ENCODE results near the gene KCNT1.

KCNT1 gene

DNA sequence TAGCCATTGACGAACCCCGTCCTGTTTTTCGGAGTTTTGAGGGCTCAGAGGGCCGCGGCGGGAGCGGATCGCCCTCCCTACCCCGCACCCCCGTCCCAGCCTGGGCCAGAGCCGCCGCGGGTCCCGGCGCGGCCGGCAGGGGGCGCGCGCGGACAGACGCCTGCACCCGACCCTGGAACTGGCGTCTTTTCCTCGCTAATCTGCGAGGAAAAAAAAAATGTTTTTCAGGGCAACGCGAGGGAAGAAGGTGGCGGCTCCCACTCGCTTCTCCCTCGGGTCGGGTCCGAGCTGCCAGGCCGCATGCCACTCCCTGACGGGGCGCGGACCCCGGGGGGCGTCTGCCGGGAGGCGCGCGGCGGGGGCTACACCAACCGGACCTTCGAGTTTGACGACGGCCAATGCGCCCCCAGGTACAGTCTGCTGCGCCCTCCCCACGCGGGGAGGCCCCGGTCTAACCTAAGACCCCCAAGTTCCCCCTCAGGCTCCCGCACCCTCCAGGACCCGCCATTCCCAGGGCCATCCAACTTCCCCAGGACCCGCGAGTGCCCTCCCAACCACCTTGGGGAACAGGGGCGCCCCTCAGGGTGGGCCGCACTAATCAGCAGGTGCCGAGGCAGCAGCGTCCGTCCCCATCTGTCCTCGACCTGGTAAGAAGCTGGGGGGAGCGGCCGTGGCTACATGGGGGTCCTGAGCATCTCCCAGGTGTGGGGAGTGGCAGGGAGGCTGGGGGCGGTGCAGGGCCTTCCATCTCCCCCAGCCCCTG, at the start of gene KCNT1:
Gene KCNT1, plus strand, starts transcription at position 227 of the 763 bp plus-strand sequence. Its CDS starts 74 bp downstream, at position 301.
- no peak within 1 kb of the TSS for H3K9ac ChIP-seq (ENCODE audit: low read length in 2 of 2)
- peaks cover 33 to 47% of the 10 kb centered on the region in 2 donors for H3K27me3 ChIP-seq (ENCODE audit: control insufficient read depth in 1 of 2, insufficient read depth in 2 of 2, low read length in 2 of 2)
- no peaks in the 10 kb centered on the region for H3K9me3 ChIP-seq (ENCODE audit: control insufficient read depth in 2 of 2, low read length in 2 of 2)
- H3K4me3 ChIP-seq (ENCODE audit: low read length in 2 of 2), result peak within 1 kb of the TSS; percentile 19 to 55
- H3K4me1 ChIP-seq (ENCODE audit: control insufficient read depth, insufficient read depth, low read length), result peaks cover 7% of the 10 kb centered on the region
- no peaks in the 10 kb centered on the region for H3K36me3 ChIP-seq (ENCODE audit: control insufficient read depth in 2 of 2, insufficient read depth in 2 of 2, low read length in 2 of 2)
- no peak within 1 kb of the TSS for H3K27ac ChIP-seq (ENCODE audit: low read length)

DNA sequence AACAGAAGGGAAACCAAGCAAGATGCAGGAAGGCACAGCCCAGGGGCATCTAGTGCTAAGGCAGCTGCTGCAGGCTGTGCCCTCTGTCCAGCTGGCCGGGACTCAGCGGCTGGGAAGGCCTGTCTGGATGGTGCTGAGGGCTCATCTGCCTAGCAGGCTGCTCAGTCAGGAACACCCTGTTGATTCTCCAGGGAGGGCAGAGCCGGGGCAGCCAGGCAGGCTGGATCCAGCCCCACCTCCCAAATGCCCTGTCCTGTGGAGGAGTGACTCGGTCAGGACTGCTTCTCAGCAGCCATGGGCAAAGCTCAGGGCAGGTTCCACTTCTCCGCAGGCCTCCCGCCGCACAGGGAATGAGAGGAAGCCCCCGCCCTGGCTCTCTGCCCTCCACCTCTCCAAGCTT, 46.7 kb upstream of the KCNT1 start:
- no peak overlapping the region for H3K4me3 ChIP-seq (ENCODE audit: low read length in 2 of 2)
- no peak overlapping the region for H3K9ac ChIP-seq (ENCODE audit: low read length in 2 of 2)
- H3K9me3 ChIP-seq (ENCODE audit: control insufficient read depth in 2 of 2, low read length in 2 of 2), result no peaks in the 10 kb centered on the region
- no peaks in the 10 kb centered on the region for H3K36me3 ChIP-seq (ENCODE audit: control insufficient read depth in 2 of 2, insufficient read depth in 2 of 2, low read length in 2 of 2)
- no peaks in the 10 kb centered on the region for H3K4me1 ChIP-seq (ENCODE audit: control insufficient read depth, insufficient read depth, low read length)
- H3K27me3 ChIP-seq (ENCODE audit: control insufficient read depth in 1 of 2, insufficient read depth in 2 of 2, low read length in 2 of 2), result peaks cover 0 to 6% of the 10 kb centered on the region in 2 donors
- H3K27ac ChIP-seq (ENCODE audit: low read length), result no peak overlapping the region

DNA sequence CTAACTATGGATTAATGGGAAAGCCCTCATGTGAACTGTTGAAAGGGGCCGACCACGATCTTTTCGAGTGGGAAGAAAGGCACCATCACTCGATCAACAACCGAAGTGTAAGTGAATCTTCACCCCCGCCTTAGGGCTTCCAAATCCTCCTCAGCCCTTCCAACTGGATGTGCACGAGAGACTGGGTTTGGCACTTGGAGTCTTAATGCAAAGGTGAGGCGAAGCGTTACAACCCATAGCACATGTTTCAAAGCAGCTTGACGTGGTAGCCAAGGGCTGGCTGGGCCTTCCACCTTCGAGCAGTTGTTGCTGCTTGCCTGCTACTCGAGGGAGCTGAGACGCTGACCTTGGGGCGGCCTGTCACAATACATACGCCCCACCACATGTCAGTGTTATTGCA, 44.6 kb upstream of the KCNT1 start:
- Histone ChIP-seq H3K27ac (ENCODE audit: low read length) (no peak overlapping the region), H3K4me3 (ENCODE audit: low read length in 2 of 2) (no peak overlapping the region), H3K9ac (ENCODE audit: low read length in 2 of 2) (no peak overlapping the region), H3K36me3 (ENCODE audit: control insufficient read depth in 2 of 2, insufficient read depth in 2 of 2, low read length in 2 of 2) (no peaks in the 10 kb centered on the region), H3K9me3 (ENCODE audit: control insufficient read depth in 2 of 2, low read length in 2 of 2) (no peaks in the 10 kb centered on the region), H3K27me3 (ENCODE audit: control insufficient read depth in 1 of 2, insufficient read depth in 2 of 2, low read length in 2 of 2) (peaks cover 0 to 6% of the 10 kb centered on the region in 2 donors), H3K4me1 (ENCODE audit: control insufficient read depth, insufficient read depth, low read length) (no peaks in the 10 kb centered on the region)

DNA sequence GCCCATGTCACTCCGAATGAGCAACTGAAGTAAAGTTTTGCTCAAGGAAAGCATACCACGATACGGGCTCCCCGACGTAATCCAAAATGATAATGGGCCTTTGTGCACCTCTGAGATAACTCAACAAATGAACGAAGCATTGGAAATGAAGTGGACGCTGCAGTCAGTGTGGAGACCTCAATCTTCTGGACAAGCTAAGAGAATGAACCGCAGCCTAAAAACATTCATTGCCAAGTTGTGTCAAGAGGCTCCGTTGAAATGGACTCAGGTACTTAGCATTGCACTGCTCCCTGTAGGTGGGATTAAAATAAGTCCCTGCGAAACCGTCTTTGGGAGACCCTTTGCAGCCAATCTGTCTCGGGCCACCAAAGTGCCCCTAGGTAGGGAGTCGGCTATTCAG, 42.7 kb upstream of the KCNT1 start:
- no peak overlapping the region for H3K27ac ChIP-seq (ENCODE audit: low read length)
- H3K9me3 ChIP-seq (ENCODE audit: control insufficient read depth in 2 of 2, low read length in 2 of 2), result no peaks in the 10 kb centered on the region
- no peak overlapping the region for H3K9ac ChIP-seq (ENCODE audit: low read length in 2 of 2)
- no peaks in the 10 kb centered on the region for H3K4me1 ChIP-seq (ENCODE audit: control insufficient read depth, insufficient read depth, low read length)
- H3K27me3 ChIP-seq (ENCODE audit: control insufficient read depth in 1 of 2, insufficient read depth in 2 of 2, low read length in 2 of 2), result peaks cover 0 to 7% of the 10 kb centered on the region in 2 donors
- no peak overlapping the region for H3K4me3 ChIP-seq (ENCODE audit: low read length in 2 of 2)
- no peaks in the 10 kb centered on the region for H3K36me3 ChIP-seq (ENCODE audit: control insufficient read depth in 2 of 2, insufficient read depth in 2 of 2, low read length in 2 of 2)

DNA sequence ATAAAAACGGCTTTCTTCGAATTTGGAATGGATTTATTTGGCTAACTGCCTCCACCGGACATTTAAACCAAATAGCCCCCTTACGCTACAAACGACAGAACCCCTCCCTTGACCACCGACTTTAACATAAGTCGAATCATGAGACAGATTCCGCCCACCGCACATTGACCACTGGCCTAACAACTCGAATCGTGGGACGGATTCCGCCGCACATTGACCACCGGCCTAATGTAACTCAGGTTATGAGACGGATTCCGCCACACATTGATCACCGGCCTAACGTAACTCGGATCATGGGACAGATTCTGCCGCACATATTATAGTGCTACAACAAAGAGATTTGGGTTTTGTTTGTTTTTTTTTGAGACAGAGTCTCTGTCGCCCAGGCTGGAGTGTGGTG, 41.6 kb upstream of the KCNT1 start:
- Histone ChIP-seq H3K36me3 (ENCODE audit: control insufficient read depth in 2 of 2, insufficient read depth in 2 of 2, low read length in 2 of 2) (no peaks in the 10 kb centered on the region), H3K4me3 (ENCODE audit: low read length in 2 of 2) (no peak overlapping the region), H3K27ac (ENCODE audit: low read length) (no peak overlapping the region), H3K9ac (ENCODE audit: low read length in 2 of 2) (no peak overlapping the region), H3K4me1 (ENCODE audit: control insufficient read depth, insufficient read depth, low read length) (no peaks in the 10 kb centered on the region), H3K9me3 (ENCODE audit: control insufficient read depth in 2 of 2, low read length in 2 of 2) (no peaks in the 10 kb centered on the region), H3K27me3 (ENCODE audit: control insufficient read depth in 1 of 2, insufficient read depth in 2 of 2, low read length in 2 of 2) (peaks cover 0 to 6% of the 10 kb centered on the region in 2 donors)

DNA sequence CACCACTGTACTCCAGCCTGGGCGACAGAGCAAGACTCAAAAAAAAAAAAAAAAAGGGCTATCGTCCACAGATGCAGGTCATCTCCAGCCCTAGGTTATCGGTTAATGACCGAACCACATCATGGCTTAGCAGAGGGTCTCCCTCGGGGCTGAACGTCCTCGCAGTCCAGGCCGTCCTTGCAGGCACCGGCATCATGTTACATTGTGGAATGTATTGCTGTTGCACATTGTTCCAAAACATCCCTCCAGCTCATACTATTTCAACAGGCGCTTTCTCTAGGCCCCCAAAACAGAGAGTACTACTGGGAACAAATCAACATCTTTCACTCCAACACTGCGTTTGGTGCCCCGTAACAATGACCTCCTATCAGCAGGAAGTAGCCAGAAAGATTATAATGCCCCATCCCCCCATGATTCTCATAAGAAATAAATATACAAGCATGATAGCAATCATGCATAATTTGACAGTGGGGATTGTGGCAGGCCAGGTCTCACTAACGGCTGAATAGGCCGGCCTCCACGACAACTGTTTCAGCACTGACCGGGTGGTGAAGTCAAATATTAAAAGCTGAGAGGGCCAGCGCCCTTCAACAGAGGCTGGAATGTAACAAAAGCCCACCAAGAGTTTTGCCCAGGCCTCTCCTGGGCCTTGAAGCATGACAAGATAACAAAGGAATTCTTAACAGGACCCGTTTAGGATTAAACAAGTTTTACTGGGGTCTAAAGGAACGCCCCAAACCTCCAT, 40.0 kb upstream of the KCNT1 start:
- H3K27me3 ChIP-seq (ENCODE audit: control insufficient read depth in 1 of 2, insufficient read depth in 2 of 2, low read length in 2 of 2), result peaks cover 0 to 5% of the 10 kb centered on the region in 2 donors
- H3K27ac ChIP-seq (ENCODE audit: low read length), result no peak overlapping the region
- H3K4me3 ChIP-seq (ENCODE audit: low read length in 2 of 2), result no peak overlapping the region
- no peaks in the 10 kb centered on the region for H3K4me1 ChIP-seq (ENCODE audit: control insufficient read depth, insufficient read depth, low read length)
- no peak overlapping the region for H3K9ac ChIP-seq (ENCODE audit: low read length in 2 of 2)
- no peaks in the 10 kb centered on the region for H3K9me3 ChIP-seq (ENCODE audit: control insufficient read depth in 2 of 2, low read length in 2 of 2)
- no peaks in the 10 kb centered on the region for H3K36me3 ChIP-seq (ENCODE audit: control insufficient read depth in 2 of 2, insufficient read depth in 2 of 2, low read length in 2 of 2)

DNA sequence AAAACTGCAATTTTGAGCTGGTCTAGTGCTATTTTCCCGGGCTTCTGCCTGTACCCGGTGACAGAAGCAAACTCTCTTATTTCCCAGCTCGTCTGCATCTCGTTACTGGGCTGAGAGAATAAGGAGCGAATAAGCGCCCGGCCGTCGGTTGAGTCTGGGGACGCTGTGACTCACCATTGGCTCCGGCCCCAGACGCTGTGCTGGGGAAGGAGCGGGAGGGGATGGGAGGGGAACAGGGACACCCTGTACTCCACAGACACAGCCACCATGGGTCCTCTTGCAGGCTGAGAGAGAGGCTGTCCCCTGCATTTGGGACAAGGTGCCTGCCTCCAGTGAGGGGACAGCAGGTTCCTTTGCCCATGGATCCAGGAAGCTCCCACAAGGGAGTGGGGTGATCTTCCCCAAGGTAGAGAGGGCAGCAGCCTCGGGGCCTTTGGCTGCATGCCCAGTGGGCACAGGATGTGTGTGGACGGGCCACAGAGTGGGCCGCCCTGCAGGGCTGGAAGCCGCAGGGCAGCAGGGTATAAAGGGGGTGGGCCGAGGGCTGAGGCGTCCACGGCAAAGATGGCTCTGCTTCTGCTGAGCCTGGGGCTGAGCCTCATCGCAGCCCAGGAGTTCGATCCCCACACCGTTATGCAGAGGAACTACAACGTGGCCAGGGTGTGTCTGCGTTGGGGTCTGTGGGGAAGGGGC, 39.1 kb upstream of the KCNT1 start, which contains the start of gene LCN9:
Gene LCN9, plus strand, starts transcription at position 552 of the 693 bp plus-strand sequence. Its CDS starts 13 bp downstream, at position 565.
- Histone ChIP-seq H3K9ac (ENCODE audit: low read length in 2 of 2) (no peak within 1 kb of the TSS), H3K9me3 (ENCODE audit: control insufficient read depth in 2 of 2, low read length in 2 of 2) (no peaks in the 10 kb centered on the region), H3K4me3 (ENCODE audit: low read length in 2 of 2) (no peak within 1 kb of the TSS), H3K36me3 (ENCODE audit: control insufficient read depth in 2 of 2, insufficient read depth in 2 of 2, low read length in 2 of 2) (no peaks in the 10 kb centered on the region), H3K27ac (ENCODE audit: low read length) (no peak within 1 kb of the TSS), H3K27me3 (ENCODE audit: control insufficient read depth in 1 of 2, insufficient read depth in 2 of 2, low read length in 2 of 2) (peaks cover 0 to 4% of the 10 kb centered on the region in 2 donors), H3K4me1 (ENCODE audit: control insufficient read depth, insufficient read depth, low read length) (no peaks in the 10 kb centered on the region)

DNA sequence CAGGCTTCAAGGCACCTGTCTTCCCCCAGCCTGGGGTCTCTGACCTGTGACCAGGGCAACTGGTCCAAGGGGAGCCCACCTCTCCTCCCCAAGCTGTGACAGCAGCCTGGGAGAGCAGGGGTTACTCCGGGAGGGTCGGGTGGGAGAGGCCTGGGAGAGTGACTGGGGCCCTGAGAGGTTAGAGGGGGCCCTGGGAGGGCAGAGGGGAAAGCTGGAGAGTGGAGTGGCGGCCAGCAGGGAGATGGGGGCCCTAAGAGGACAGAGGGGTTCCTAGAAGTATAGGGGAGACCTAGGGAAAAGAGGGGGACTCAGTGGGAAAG, 38.6 kb upstream of the KCNT1 start:
- Histone ChIP-seq H3K27ac (ENCODE audit: low read length) (no peak overlapping the region), H3K9me3 (ENCODE audit: control insufficient read depth in 2 of 2, low read length in 2 of 2) (no peaks in the 10 kb centered on the region), H3K9ac (ENCODE audit: low read length in 2 of 2) (no peak overlapping the region), H3K36me3 (ENCODE audit: control insufficient read depth in 2 of 2, insufficient read depth in 2 of 2, low read length in 2 of 2) (no peaks in the 10 kb centered on the region), H3K4me1 (ENCODE audit: control insufficient read depth, insufficient read depth, low read length) (no peaks in the 10 kb centered on the region), H3K4me3 (ENCODE audit: low read length in 2 of 2) (no peak overlapping the region), H3K27me3 (ENCODE audit: control insufficient read depth in 1 of 2, insufficient read depth in 2 of 2, low read length in 2 of 2) (peaks cover 0 to 3% of the 10 kb centered on the region in 2 donors)

DNA sequence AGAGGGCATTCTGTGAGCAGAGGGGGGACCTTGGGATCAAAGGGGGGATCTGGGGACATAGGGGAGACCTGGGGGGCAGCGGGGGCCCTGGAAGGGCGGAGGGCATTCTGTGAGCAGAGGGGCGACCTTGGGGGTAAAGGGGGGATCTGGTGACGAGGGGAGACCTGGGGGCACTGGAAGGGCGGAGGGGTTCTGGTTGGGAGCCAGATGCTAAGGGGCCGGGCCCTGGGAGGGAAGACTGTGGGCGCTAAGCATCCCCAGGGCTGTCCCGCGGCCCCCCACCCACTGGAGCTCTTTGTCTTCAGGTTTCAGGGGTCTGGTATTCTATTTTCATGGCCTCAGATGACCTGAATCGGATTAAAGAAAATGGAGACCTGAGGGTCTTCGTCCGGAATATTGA, 38.1 kb upstream of the KCNT1 start:
- H3K4me3 ChIP-seq (ENCODE audit: low read length in 2 of 2), result no peak overlapping the region
- H3K36me3 ChIP-seq (ENCODE audit: control insufficient read depth in 2 of 2, insufficient read depth in 2 of 2, low read length in 2 of 2), result no peaks in the 10 kb centered on the region
- no peak overlapping the region for H3K27ac ChIP-seq (ENCODE audit: low read length)
- no peaks in the 10 kb centered on the region for H3K4me1 ChIP-seq (ENCODE audit: control insufficient read depth, insufficient read depth, low read length)
- H3K27me3 ChIP-seq (ENCODE audit: control insufficient read depth in 1 of 2, insufficient read depth in 2 of 2, low read length in 2 of 2), result peaks cover 0 to 3% of the 10 kb centered on the region in 2 donors
- no peak overlapping the region for H3K9ac ChIP-seq (ENCODE audit: low read length in 2 of 2)
- no peaks in the 10 kb centered on the region for H3K9me3 ChIP-seq (ENCODE audit: control insufficient read depth in 2 of 2, low read length in 2 of 2)

DNA sequence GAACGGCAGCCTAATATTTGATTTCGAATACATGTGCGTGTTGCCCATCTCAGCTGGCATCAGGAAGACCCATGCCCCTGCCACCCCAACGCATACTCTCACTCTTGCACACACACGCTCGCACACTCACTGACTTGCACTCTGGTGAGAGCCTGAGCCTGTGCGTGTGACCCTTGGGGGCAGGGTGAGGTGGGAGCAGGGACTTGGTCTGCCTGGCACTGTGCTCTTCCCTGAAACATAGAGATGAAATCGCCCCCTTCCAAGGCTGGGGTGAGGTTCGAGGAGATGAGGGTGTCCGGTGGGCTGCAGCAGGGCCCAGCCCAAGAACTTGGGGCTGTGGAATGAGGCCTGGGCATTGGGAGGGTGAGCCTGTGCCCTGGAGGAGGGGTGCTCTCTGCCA, 37.7 kb upstream of the KCNT1 start:
- H3K4me1 ChIP-seq (ENCODE audit: control insufficient read depth, insufficient read depth, low read length), result no peaks in the 10 kb centered on the region
- no peak overlapping the region for H3K9ac ChIP-seq (ENCODE audit: low read length in 2 of 2)
- no peak overlapping the region for H3K4me3 ChIP-seq (ENCODE audit: low read length in 2 of 2)
- H3K9me3 ChIP-seq (ENCODE audit: control insufficient read depth in 2 of 2, low read length in 2 of 2), result no peaks in the 10 kb centered on the region
- H3K27me3 ChIP-seq (ENCODE audit: control insufficient read depth in 1 of 2, insufficient read depth in 2 of 2, low read length in 2 of 2), result peaks cover 0 to 3% of the 10 kb centered on the region in 2 donors
- no peak overlapping the region for H3K27ac ChIP-seq (ENCODE audit: low read length)
- no peaks in the 10 kb centered on the region for H3K36me3 ChIP-seq (ENCODE audit: control insufficient read depth in 2 of 2, insufficient read depth in 2 of 2, low read length in 2 of 2)

Measured in stomach smooth muscle (tissue), 2 donors.